ENCODE measurements around the gene ST6GAL1.
"Not testable (repeated sequence)": the region's sequence is repeated elsewhere in the genome, so short reads cannot be mapped to it uniquely, and the experiment has no call there.

The ST6GAL1 gene

DNA sequence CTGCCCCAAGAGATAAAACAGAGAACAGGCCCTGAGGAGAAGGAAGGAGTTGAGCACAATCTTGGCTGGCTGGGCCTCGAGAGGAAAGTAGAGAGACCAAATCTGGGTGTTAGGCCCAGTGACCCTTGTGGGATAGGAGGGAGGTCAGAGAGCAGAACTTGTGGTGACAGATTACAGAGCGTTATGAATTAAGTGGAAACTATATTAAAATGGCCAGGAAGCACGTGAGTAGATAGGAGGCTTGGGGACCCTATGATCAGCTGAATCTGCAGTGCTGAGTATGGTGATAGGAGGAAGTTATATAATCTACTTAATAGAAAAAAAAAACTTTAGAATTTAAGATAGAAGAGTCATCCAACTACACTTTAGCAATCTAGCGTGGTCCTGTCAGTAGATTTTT lies 30.0 kb downstream of the ST6GAL1 start:
- in situ Hi-C loops (cut with HindIII; ENCODE audit: low pct_ligation_motif_present, low pct_unique_long_range_greater_than_20kb, low sequenced_read_pairs) = no loop called here

DNA sequence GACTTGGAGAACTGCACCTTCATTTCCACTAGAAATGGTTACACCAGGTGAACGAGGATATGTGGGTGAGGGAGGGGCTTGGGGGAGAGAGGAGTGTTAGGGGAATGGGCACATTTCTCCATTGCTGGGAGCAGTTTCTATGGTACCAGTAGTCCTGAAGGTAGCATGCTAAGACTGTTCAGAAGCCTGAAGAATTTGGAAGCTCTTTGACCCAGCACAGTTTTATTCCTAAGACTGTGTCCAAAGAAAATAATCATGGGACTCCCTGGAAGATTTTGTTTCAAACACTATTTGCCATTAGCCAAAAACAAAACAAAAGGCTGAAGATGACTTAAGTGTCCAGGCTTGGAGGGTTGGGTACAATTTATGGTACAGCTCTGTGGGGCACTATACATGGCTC lies 32.1 kb downstream of the ST6GAL1 start:
- no peak for DNase-seq
- in situ Hi-C loops (cut with HindIII; ENCODE audit: low pct_ligation_motif_present, low pct_unique_long_range_greater_than_20kb, low sequenced_read_pairs) = no loop called here

More for the DNA sequence above, 30.0 kb downstream of the ST6GAL1 start:
- no peak for DNase-seq

GRCh38 chr3:186963636-186964035 lies 33.3 kb downstream of the ST6GAL1 start:
- in situ Hi-C loops (cut with HindIII; ENCODE audit: low pct_ligation_motif_present, low pct_unique_long_range_greater_than_20kb, low sequenced_read_pairs) = no loop called here
- no peak for DNase-seq

DNA sequence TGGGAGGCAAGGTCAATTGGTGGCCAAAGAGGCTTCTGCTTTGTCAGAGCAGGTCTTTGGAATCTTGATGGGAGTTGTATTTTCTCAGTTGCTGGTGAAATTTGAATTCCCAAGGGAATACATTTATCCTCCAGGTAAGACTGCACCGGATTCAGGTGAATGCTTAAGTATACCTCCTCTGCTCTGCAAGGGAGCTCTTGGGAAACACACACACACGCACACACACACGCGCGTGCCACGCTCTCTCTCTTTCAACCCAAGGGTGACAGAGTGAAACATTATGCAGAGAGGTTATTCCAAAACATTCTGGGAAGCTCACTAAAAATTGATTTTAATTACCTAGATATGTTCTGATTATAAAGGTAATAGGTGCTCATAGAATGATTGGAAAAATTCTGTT lies 33.7 kb downstream of the ST6GAL1 start:
- DNase-seq = no peak
- in situ Hi-C loops (cut with HindIII; ENCODE audit: low pct_ligation_motif_present, low pct_unique_long_range_greater_than_20kb, low sequenced_read_pairs) = no loop called here

DNA sequence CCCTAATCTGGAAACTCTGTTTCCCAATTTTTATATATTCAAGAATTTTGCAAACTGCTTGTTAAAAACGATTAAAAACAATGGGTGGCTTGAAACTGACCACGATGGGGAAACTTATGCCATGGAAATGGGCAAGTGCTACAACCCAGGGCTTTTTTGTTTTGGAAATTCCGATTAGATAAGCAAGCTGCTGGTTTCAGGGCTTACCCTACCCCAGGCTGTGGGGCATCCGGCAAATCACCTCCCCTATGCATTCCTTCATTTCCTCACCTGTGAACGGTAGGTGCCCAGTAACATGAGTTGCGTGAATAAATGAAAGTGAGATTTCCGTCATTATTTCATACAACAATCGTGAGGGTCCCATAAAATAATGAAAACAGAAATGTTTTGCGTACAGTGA lies 34.3 kb downstream of the ST6GAL1 start:
- in situ Hi-C loops (cut with HindIII; ENCODE audit: low pct_ligation_motif_present, low pct_unique_long_range_greater_than_20kb, low sequenced_read_pairs) = no loop called here
- no peak for DNase-seq

DNA sequence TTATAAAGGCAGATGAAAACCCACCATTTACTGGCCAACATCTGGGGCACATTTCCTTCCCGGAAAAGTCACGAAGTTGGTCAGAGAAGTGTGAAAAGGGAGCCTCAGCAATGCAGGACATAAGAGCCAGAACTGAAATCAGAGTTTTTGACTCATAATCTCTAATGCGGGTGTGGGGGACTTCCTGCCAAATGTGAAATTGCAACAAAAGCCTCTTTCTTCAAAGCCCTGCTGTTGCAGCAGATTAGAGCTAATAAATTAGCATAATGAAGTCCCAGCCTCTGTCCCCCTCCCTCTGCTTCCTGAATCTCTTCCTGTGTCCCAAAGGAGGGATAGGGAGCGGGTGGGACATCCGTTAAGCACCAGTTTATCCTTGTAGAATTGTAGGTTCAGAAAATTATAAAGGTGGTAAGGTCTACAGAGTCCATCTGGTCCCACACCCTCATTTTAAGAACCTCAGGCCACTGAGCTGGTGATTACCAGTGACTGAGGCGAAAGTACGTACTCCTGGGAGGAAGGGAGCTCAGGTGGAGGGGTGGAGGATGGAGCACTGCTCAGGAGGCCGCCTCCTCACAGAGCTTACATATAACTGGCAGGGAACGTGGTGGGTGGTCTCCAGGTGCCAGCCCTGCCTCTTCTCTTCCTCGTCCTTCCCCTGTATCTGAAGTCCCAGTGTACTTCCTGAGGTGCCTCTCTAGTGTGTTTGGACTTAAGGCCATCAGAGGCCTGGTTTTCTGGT lies 35.0 kb downstream of the ST6GAL1 start:
- no peak for DNase-seq
- in situ Hi-C loops (cut with HindIII; ENCODE audit: low pct_ligation_motif_present, low pct_unique_long_range_greater_than_20kb, low sequenced_read_pairs) = no loop called here

DNA sequence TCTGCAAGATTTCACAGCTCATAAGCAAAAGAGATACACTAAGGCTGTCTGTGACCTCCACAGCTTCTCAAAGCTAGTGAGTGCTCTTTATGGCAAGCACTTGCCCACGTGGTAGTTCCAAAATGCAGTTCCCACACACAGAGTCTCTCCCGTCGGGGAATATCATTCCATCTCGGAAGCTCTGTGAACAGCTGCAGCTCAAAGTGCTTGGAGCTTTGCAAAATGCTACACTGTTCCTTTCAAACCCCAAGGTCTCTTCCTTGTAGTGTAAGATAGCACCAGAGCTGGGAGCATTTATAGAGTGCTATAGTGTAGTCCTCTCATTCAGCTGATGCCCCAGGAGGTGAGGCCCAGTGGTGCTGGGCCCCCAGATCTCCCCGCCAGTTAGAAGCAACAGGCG lies 36.1 kb downstream of the ST6GAL1 start:
- in situ Hi-C loops (cut with HindIII; ENCODE audit: low pct_ligation_motif_present, low pct_unique_long_range_greater_than_20kb, low sequenced_read_pairs) = no loop called here
- DNase-seq = no peak

GRCh38 chr3:186967236-186967635 lies 36.9 kb downstream of the ST6GAL1 start:
- DNase-seq; in situ Hi-C loops (cut with HindIII; ENCODE audit: low pct_ligation_motif_present, low pct_unique_long_range_greater_than_20kb, low sequenced_read_pairs): not testable (repeated sequence)

- DNase-seq = no peak
- in situ Hi-C loops (cut with HindIII; ENCODE audit: low pct_ligation_motif_present, low pct_unique_long_range_greater_than_20kb, low sequenced_read_pairs) = no loop called here
These were observed 37.4 kb downstream of the ST6GAL1 start for GRCh38 chr3:186967686-186968085.

GRCh38 chr3:186969607-186970006 lies 39.3 kb downstream of the ST6GAL1 start:
- in situ Hi-C loops (cut with HindIII; ENCODE audit: low pct_ligation_motif_present, low pct_unique_long_range_greater_than_20kb, low sequenced_read_pairs) = no loop called here
- no peak for DNase-seq

DNA sequence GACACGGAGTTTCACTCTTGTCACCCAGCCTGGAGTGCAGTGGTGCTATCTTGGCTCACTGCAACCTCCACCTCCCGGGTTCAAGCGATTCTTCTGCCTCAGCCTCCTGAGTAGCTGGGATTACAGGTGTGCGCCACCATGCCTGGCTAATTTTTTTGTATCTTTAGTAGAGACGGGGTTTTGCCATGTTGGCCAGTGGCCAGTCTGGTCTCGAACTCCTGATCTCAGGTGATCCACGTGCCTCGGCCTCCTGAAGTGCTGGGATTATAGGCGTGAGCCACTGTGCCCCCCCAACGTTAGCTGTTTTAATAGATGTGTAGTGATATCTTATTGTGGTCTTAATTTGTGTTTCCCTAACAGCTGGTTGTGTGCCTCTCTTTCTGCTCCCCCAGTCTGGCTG lies 40.8 kb downstream of the ST6GAL1 start:
- DNase-seq; in situ Hi-C loops (cut with HindIII; ENCODE audit: low pct_ligation_motif_present, low pct_unique_long_range_greater_than_20kb, low sequenced_read_pairs): not testable (repeated sequence)

DNA sequence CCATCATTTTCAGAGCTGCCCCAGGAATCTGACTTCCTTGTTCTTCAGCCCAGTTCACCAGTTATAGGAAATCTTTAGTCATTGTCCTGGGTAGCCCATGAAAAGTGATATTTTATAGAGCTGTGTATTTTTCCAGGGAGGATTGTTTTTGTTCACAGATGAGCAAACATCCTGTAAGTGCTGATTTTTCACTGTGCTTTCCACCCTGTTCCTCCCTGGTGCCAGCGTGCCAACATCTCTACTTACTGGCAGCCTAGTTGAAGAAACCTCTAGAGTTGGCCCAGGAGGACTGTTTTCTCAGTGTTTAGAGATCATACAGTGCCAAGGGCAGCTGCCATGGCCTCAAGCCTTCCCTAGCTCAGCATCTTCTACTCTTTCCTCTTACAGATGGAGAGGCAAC lies 41.3 kb downstream of the ST6GAL1 start:
- in situ Hi-C loops (cut with HindIII; ENCODE audit: low pct_ligation_motif_present, low pct_unique_long_range_greater_than_20kb, low sequenced_read_pairs) = no loop called here
- no peak for DNase-seq

DNA sequence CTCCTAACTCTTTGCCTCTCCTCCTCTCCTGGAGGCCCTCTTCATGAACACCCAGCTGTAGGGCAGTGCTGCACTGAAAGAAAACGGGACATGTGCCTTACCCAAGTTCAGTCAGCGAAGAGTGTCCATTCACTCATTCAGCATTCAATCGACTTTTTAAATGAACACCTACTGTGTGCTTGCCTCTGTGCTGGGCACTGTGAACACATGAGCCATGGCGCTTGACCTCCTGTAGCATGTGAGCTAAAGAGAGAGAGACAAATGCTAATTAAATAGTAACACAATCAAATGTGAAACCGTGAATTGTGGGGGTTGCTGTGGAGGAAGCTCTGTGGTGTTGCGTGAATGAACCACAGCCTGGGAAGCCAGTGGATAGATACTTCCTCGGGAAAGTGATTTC lies 43.4 kb downstream of the ST6GAL1 start:
- in situ Hi-C loops (cut with HindIII; ENCODE audit: low pct_ligation_motif_present, low pct_unique_long_range_greater_than_20kb, low sequenced_read_pairs) = no loop called here

DNA sequence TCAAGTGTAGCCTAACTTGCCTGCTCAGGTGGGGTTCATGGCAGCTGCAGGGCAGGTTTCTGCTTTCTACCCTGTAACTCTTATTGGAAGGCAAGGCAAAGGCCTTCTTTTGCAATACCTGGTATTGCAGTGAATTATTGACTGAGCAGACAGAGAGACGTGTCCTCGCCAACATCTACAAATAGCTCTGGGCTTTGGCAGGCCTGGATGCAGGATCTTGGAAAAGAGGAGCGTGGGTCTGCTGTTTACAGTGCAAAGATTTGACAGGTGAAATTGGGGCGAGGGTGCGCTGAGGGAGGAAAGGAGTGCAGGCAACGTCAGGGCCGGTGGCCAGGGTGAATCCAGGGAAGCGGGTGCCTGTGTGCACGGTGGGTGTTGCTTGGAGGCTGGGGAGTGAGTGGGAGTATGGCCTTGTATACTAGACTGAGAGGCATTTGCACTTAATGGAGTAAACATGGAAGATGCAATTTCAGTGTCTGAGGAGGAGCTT lies 44.5 kb downstream of the ST6GAL1 start:
- no peak for DNase-seq
- in situ Hi-C loops (cut with HindIII; ENCODE audit: low pct_ligation_motif_present, low pct_unique_long_range_greater_than_20kb, low sequenced_read_pairs) = no loop called here

More for the DNA sequence above, 43.4 kb downstream of the ST6GAL1 start:
- no peak for DNase-seq

DNA sequence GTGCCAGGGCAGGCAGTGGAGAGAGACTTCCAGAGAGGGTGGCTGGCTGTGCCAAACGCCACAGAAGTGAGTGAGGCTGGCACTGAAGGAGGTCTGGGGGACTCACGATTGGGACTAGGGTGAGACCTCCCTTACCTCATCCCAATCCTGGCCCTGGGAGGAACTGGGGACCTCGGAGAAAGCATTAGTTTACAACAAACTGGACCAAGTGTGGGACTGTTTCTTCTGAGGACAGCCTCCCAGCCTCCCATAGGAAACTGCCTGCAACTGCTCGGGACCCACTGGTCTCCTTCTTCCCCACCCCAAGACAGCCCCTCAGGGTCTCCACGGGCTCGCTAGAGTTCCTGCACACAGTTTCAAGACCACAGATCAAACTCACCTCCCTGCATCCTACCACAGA lies 45.4 kb downstream of the ST6GAL1 start:
- in situ Hi-C loops (cut with HindIII; ENCODE audit: low pct_ligation_motif_present, low pct_unique_long_range_greater_than_20kb, low sequenced_read_pairs) = no loop called here

GRCh38 chr3:186976837-186977750 lies 46.8 kb downstream of the ST6GAL1 start:
- in situ Hi-C loops (cut with HindIII; ENCODE audit: low pct_ligation_motif_present, low pct_unique_long_range_greater_than_20kb, low sequenced_read_pairs) = no loop called here
- no peak for DNase-seq

More for the DNA sequence above, 45.4 kb downstream of the ST6GAL1 start:
- DNase-seq = no peak

DNA sequence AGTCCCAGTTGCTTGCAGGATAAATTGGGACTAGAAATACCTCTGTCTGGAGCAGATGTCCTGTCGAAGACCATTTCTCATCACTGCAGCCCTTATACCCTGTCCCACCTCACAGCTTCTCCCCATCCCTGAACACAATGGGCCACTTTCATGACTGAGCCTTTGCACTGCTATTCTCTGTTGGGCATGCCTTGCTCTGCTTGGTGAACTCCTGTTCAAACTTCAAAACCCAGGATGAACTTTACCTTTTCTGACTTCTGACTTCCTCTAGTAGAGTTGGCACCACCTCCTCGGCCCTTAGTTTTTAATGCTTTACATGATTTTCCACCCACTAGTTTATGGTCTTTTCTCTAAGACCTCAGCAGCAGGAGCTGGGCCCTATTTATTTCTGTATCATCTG lies 48.4 kb downstream of the ST6GAL1 start:
- no peak for DNase-seq
- in situ Hi-C loops (cut with HindIII; ENCODE audit: low pct_ligation_motif_present, low pct_unique_long_range_greater_than_20kb, low sequenced_read_pairs) = no loop called here

DNA sequence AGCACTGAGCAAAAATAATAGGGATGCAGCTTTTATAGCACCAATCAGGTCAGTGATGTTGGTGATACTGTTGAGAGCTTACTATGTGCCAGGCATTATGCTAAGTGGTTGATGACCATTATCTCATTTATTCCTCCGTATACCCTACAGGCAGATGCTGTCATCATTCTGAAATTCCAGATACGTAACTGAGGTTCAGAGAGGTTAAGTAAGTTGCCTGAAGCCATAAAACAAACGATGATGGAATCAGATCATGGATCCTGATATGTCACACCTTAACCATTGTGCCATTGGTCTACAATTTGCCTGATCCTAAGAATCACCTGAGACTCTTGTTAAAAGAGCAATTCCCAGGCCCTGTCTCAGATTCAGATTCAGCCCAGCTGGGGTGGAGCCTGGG lies 49.5 kb downstream of the ST6GAL1 start:
- in situ Hi-C loops (cut with HindIII; ENCODE audit: low pct_ligation_motif_present, low pct_unique_long_range_greater_than_20kb, low sequenced_read_pairs) = no loop called here

GRCh38 chr3:186980989-186981388 lies 50.7 kb downstream of the ST6GAL1 start:
- in situ Hi-C loops (cut with HindIII; ENCODE audit: low pct_ligation_motif_present, low pct_unique_long_range_greater_than_20kb, low sequenced_read_pairs) = no loop called here
- no peak for DNase-seq

More for the DNA sequence above, 49.5 kb downstream of the ST6GAL1 start:
- DNase-seq = no peak
